Right renal pelvis (tissue), 4 donors: ENCODE results near the gene NUDT7. TPM values are rescaled to one million over a fixed set of nuclear protein-coding genes. Genes with fewer than 3 reads are reported as not detected.

Experiments used
- DNase-seq, 4 donors: peaks; one replicate each; pipeline ENCODE4 v3.0.0-alpha.2; 2013; ENCODE audit warnings: low read depth in 4 of 4, low spot score in 3 of 4, missing footprints in 1 of 4
- polyA plus RNA-seq, 4 donors: library from polyadenylated mRNA; unstranded; fragments of 120-200 nt; gene quantifications; one replicate each; pipeline ENCODE4 v1.2.1, GENCODE V29; 2013; ENCODE audit not compliant: insufficient read length in 4 of 4

The NUDT7 gene
- polyA plus RNA-seq, 4 donors, result 10.3 to 14.2 (median 12.2) TPM

GRCh38 chr16:77723108-77723514, 797 bp downstream of the NUDT7 start:
- peak in 1 of 4 donors; percentile 7 for DNase-seq

GRCh38 chr16:77724174-77724573, 1.9 kb downstream of the NUDT7 start:
- no peak for DNase-seq

DNA sequence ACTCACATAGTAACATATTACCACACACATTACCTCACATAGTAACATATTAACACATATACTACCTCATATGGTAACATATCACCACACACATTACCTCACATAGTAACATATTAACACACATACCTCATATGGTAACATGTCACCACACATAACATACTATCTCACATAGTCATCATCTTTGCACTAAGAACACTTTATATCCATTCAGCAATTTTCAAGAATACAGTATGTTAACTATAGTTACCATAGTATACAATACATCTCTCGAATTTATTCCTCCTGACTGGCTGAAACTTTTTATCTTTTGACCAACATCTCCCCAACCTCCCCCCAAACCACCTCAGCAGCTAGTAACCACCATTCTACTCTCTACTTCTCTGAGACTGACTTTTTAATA, 7.6 kb downstream of the NUDT7 start:
- DNase-seq, result no peak

DNA sequence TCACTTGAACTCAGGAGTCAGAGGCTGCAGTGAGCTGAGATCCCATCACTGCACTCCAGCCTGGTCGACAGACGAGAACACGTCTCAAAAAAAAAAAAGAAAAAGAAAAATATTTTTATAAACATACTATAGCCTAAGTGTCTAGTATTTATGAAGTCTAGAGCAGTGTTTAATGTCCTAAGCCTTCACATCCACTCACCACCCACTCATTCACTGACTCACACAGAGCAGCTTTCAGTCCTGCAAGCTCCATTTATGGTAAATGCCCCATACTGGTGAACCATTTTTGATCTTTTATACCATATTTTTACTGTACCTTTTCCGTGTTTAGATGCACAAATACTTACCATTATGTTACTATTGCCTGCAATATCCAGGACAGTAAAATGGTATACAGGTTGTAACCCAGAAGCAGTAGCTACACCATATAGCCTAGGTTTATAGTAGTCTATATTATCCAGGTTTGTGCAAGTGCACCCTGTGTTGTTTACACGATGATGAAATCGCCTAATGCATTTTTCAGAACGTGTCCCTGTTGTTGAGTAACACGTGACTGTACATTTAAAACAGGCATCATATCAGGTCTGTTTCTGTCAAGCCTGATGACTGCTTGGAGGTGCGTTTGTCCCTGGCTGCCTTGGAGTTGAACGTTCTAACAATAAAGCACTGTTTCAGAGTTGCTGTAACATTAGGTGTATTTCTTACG, 10.1 kb downstream of the NUDT7 start:
- DNase-seq, result no peak

- DNase-seq, result no peak
These were observed 14.6 kb downstream of the NUDT7 start for GRCh38 chr16:77736879-77737278.

DNA sequence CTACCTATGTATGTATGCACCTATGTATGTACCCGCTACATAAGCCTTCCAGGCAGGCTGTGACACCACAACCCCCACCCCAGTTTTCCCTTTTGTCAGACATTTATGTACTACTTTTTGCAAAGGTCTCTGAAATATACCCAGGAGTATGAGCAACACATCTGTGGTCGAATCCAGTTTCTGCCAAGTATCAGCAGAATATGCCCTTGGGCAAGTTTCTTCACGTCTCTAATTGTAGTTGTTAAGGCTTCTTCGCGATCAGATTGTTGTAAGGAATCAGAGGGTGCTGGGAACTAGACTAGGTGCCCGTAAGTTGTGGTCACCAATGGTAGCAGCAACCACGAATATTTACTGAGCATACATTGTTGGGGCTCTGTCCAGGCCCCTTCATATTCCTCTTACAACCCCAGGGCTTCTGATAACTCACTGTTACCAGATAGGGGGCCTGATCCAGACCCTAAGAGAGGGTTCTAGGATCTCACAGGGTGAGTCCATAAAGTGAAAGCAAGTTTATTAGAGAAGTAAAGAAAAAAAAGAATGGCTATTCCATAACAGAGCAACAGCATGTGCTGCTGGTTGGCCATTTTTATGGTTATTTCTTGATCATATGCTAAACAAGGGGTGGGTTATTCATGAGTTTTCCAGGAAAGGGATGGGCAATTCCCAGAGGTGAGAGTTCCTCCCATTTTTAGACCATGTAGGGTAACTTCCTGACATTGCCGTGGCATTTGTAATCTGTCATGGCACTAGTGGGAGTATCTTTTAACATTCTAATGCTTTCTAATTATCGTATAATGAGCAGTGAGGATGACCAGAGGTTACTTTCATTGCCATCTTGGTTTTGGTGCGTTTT, 16.6 kb downstream of the NUDT7 start:
- DNase-seq, result no peak

- DNase-seq, result no peak
These were observed 17.2 kb downstream of the NUDT7 start for GRCh38 chr16:77739559-77739892.

GRCh38 chr16:77744141-77744540, 21.8 kb downstream of the NUDT7 start:
- DNase-seq, result no peak

DNA sequence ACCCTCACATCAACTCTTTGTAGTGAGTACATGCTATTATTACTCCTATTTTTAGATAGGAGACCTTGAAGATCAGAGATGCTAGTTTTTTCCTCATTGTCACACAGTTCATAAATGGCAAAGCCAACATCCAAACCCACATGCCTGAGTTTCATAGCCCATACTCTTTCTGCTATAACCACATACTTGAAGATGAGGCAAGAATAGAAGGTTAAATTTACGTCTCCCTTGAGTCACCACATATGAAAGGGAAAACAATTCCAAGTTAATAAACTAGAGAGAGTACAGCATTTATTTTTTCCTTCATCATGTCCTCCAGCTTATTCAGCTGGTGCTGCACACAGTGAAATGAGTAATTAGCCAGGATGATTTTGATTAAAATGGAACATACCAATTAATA, 23.7 kb downstream of the NUDT7 start:
- no peak for DNase-seq

GRCh38 chr16:77748421-77749005, 26.2 kb downstream of the NUDT7 start:
- no peak for DNase-seq

- DNase-seq, result no peak
These were observed 27.1 kb downstream of the NUDT7 start for GRCh38 chr16:77749415-77749814.

- no peak for DNase-seq
These were observed 35.7 kb downstream of the NUDT7 start for GRCh38 chr16:77758046-77758445.

- DNase-seq, result no peak
These were observed 36.2 kb downstream of the NUDT7 start for GRCh38 chr16:77758508-77758907.

- DNase-seq, result no peak
These were observed 36.9 kb downstream of the NUDT7 start for GRCh38 chr16:77759201-77759600.

DNA sequence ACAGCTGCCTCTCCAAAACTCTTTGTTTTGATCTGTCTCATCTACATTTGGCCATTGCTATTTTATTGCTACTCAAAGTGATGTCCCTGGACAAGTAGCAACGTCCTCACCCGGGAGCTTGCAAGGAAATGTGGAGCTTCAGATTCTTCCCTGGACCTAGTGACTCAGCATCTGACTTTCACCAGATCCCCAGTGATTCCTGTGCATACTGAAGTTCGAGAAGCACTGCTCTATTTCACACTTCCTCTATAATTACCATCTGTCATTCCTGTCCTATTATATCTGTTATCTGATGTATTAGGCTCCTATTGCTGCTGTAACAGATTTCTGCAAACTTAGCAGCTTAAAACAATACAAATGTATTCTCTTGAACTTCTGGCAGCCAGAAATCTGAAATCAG, 37.5 kb downstream of the NUDT7 start:
- DNase-seq, result no peak

DNA sequence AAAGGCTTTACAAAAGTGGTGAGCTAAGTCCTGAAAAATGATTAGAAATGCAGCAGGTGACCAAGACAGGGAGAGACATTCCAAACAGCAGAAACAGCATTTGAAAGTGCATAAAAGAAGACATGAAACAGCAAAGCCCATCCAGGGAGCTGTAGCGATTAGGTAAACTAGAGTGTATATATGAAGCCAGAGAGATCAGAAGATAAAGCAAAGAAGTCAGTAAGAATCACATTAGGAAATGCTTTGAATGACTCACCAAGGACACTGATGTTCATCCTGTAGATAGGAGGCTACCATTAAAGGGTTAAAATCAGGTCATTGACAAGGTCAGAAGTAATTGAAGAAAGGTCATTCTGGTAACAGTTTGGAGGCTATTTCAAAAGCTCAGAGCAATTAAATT, 38.5 kb downstream of the NUDT7 start:
- DNase-seq, result no peak

- DNase-seq, result no peak
These were observed 38.9 kb downstream of the NUDT7 start for GRCh38 chr16:77761204-77761603.

DNA sequence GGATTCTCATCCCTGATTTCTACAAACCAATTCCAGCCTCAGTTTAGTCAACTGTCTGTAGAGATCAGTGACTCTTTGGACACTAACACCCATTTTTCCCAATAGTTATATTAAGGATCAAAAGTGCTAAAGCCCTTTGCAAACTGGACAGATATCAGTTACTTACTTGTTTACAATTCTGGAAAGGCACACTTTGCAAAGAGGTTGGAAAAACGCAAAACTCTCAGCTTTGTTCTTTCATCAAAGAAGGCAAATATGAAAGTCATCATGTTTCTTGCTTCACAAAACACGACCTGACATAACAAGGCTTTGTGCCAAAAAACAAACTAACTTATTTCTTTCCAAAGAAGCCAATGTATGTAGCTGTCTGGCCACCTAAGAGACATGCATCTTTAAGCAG, 39.9 kb downstream of the NUDT7 start:
- DNase-seq, result no peak

DNA sequence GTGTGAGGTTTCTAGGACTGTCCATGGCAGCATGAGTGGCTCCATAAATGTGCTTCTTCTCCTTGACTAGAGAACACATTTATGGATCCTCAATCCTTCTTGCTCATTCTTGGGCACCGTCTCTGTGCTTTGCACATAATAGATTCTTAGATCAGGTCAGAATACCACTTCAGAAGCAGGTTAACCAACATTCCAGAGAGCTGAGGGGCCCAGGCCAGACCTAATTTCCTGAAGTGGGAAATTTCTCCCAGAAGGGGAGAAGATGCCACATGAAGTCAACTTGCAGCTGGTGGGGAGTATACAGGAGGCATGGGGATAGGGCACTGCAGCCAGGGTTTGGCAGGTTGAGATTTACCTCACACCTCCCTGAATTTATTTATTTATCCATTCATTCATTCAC, 41.7 kb downstream of the NUDT7 start:
- no peak for DNase-seq

GRCh38 chr16:77767211-77767610, 44.9 kb downstream of the NUDT7 start:
- no peak for DNase-seq

- DNase-seq, result no peak
These were observed 45.5 kb downstream of the NUDT7 start for GRCh38 chr16:77767826-77768225.
